ENCODE data around the gene RHEBL1. TPM values are rescaled to one million over a fixed set of nuclear protein-coding genes. Genes with fewer than 3 reads are reported as not detected.
"Not testable (repeated sequence)": the region's sequence is repeated elsewhere in the genome, so short reads cannot be mapped to it uniquely, and the experiment has no call there.

Gene RHEBL1
- total RNA-seq, 3 donors from 2014 or later: 0.59 to 1.3 TPM; not detected in 1

DNA sequence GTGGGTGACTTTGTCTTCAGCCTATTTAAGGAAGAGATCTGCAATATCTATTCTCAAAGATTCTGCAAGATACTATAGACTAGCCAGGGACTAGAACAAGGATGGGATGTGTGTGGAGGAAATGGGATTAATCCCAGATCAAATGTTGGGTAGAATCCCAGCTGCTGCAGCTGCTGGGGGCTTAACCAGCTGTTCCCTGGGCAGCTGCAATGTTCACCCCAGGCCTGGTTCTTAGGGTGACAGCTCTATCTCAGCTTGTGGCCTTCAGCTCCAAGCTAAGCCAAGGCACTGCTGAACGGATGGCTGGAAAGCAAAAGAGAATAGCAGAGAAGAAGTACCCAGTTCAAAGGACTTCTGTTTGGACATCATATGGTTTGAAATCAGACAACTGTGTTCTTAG, 10.0 kb upstream of the RHEBL1 start:
- DNase-seq (ENCODE audit: low spot score in 2 of 2): no peak
- H3K27ac ChIP-seq: no peak overlapping the region
- TF ChIP-seq POLR2AphosphoS5 (IDR thresholded peaks at IDR 0.05) (no peak), POLR2A (IDR thresholded peaks at IDR 0.05) (no peak)
- TF ChIP-seq, protein P1, sequence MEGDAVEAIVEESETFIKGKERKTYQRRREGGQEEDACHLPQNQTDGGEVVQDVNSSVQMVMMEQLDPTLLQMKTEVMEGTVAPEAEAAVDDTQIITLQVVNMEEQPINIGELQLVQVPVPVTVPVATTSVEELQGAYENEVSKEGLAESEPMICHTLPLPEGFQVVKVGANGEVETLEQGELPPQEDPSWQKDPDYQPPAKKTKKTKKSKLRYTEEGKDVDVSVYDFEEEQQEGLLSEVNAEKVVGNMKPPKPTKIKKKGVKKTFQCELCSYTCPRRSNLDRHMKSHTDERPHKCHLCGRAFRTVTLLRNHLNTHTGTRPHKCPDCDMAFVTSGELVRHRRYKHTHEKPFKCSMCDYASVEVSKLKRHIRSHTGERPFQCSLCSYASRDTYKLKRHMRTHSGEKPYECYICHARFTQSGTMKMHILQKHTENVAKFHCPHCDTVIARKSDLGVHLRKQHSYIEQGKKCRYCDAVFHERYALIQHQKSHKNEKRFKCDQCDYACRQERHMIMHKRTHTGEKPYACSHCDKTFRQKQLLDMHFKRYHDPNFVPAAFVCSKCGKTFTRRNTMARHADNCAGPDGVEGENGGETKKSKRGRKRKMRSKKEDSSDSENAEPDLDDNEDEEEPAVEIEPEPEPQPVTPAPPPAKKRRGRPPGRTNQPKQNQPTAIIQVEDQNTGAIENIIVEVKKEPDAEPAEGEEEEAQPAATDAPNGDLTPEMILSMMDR (IDR thresholded peaks at IDR 0.05): no peak
- intact Hi-C loops (cut with DNase I; ENCODE audit: low total_unique reads): no loop called here
- no peaks in the 10 kb centered on the region for H3K27me3 ChIP-seq
- no peak overlapping the region for H3K4me3 ChIP-seq
- no peaks in the 10 kb centered on the region for H3K4me1 ChIP-seq
- no peaks in the 10 kb centered on the region for H3K9me3 ChIP-seq
- H3K36me3 ChIP-seq: no peaks in the 10 kb centered on the region

DNA sequence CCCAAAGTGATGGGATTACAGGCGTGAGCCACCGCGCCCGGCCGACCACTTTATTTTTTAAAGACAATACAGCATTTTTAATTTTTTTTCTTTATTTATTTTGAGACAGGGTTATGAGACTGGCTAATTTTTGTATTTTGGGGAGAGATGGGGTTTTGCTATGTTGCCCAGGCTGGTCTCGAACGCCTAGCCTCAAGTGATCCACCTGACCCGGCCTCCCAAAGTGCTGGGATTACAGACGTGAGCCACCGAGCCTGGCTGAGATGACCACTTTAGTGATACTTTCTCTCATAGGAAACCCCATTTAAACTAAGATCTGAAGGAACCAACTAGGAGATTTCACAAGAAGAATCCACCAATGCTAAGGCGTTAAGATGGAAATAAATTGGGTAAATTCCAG, 1.2 kb upstream of the RHEBL1 start:
- H3K9me3 ChIP-seq: no peaks in the 10 kb centered on the region
- H3K4me1 ChIP-seq: peaks cover 0 to 6% of the 10 kb centered on the region in 2 donors
- no peak overlapping the region for H3K4me3 ChIP-seq
- no peak for DNase-seq (ENCODE audit: low spot score in 2 of 2)
- TF ChIP-seq POLR2A (IDR thresholded peaks at IDR 0.05) (no peak), POLR2AphosphoS5 (IDR thresholded peaks at IDR 0.05) (no peak)
- TF ChIP-seq, protein P1 (IDR thresholded peaks at IDR 0.05): no peak
- H3K27ac ChIP-seq: no peak overlapping the region
- H3K27me3 ChIP-seq: no peaks in the 10 kb centered on the region
- H3K36me3 ChIP-seq: no peaks in the 10 kb centered on the region
- intact Hi-C loops (cut with DNase I; ENCODE audit: low total_unique reads): no loop called here

DNA sequence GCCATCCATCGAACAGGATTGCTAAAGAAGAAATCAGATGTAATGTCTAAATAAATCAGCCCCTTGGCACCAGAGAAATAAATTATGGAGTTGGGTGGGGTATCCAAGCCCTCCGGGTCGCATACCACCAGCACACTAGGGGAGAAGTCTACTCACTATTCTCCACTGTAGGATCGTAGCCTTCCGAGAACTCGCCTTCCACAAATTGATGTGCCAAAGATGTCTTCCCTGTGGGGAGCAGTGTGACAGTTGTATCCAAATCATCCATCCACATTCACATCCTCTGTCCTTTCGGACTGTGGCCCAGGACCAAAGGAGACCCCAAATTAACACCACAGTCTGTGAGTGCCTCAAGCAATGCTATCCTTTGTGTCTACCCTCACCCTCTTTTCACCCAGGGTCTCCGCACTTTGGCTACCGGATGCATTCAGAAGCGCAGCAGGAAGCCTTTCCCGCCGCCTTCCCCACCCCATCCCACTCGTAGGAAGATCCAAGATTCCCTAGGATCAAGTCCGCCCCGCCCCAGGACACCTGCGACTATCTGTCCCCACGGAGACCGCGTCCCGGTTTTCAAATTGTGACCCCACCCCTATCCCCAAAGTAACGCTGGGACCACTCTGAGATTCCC, 786 bp downstream of the RHEBL1 start:
- intact Hi-C loops (cut with DNase I; ENCODE audit: low total_unique reads): no loop called here
- no peaks in the 10 kb centered on the region for H3K27me3 ChIP-seq
- peaks cover 0 to 6% of the 10 kb centered on the region in 2 donors for H3K4me1 ChIP-seq
- TF ChIP-seq, protein P1 (IDR thresholded peaks at IDR 0.05): no peak
- no peak for TF ChIP-seq POLR2A (IDR thresholded peaks at IDR 0.05)
- no peak for TF ChIP-seq POLR2AphosphoS5 (IDR thresholded peaks at IDR 0.05)
- no peak for DNase-seq (ENCODE audit: low spot score in 2 of 2)
- H3K9me3 ChIP-seq: no peaks in the 10 kb centered on the region
- peak overlapping the region; percentile 56 to 81 (median 67) for H3K4me3 ChIP-seq
- no peaks in the 10 kb centered on the region for H3K36me3 ChIP-seq
- H3K27ac ChIP-seq: peak overlapping the region; percentile 21 to 77

DNA sequence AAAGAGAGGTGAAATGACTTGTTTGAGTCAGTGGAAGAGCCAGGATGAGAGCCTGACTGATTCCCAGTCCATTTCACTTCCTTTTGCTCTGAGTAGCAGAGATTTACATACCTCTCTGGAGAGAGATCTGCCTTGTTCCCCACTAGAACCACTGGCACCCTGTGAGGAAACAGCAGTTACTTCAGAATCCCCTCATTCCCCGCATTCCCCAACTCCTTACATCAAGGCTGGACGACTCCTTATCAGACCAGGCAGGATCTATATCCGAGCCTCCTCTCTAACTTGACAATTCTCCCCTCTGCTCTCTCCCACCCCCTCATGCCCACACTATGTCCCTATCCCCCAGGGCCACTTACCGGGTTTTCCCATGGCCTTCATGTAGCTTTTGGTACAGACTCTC, 3.7 kb downstream of the RHEBL1 start:
- H3K9me3 ChIP-seq: no peaks in the 10 kb centered on the region
- H3K27me3 ChIP-seq: no peaks in the 10 kb centered on the region
- H3K36me3 ChIP-seq: no peaks in the 10 kb centered on the region
- no peak for DNase-seq (ENCODE audit: low spot score in 2 of 2)
- H3K4me1 ChIP-seq: peaks cover 0 to 6% of the 10 kb centered on the region in 2 donors
- TF ChIP-seq, protein P1 (IDR thresholded peaks at IDR 0.05): no peak
- TF ChIP-seq POLR2AphosphoS5 (IDR thresholded peaks at IDR 0.05) (no peak), POLR2A (IDR thresholded peaks at IDR 0.05) (no peak)
- no peak overlapping the region for H3K27ac ChIP-seq
- H3K4me3 ChIP-seq: no peak overlapping the region
- intact Hi-C loops (cut with DNase I; ENCODE audit: low total_unique reads): no loop called here

DNA sequence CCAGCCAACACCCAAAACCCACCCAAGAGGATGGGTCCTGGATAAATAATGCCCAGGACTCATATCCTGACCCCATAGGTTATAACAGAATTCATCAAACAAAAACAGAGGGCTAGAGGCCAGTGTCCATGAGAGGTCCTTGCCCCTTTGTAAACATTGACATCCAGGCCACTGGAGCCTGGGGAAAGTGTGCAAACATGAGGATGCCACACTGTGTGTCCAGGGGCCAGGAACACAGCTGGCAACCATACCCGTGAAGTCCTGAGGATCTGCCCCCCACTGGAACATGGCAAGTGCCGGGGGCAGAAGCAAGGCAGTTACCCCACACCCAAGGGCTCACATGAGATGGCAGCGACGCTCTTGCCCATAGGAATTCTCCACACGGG, 5.0 kb downstream of the RHEBL1 start:
- H3K4me3 ChIP-seq: no peak overlapping the region
- H3K27me3 ChIP-seq: no peaks in the 10 kb centered on the region
- intact Hi-C loops (cut with DNase I; ENCODE audit: low total_unique reads): no loop called here
- no peak for DNase-seq (ENCODE audit: low spot score in 2 of 2)
- H3K27ac ChIP-seq: no peak overlapping the region
- H3K4me1 ChIP-seq: no peaks in the 10 kb centered on the region
- no peaks in the 10 kb centered on the region for H3K36me3 ChIP-seq
- H3K9me3 ChIP-seq: no peaks in the 10 kb centered on the region
- TF ChIP-seq, protein P1 (IDR thresholded peaks at IDR 0.05): no peak

DNA sequence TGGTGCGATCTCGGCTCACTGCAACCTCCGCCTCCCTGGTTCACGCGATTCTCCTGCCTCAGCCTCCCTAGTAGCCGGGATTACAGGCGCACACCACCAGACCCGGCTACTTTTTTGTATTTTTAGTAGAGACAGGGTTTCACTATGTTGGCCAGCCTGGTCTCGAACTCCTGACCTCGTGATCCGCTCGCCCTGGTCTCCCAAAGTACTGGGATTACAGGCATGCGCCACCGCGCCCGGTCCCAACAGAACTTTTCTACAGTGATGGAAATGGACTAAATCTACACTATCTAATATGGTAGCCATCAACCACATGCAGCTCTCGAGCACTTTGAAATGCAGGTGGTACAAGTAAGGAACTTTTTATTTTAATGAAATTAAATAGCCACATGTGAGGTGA, 7.9 kb downstream of the RHEBL1 start:
- H3K4me3 ChIP-seq; intact Hi-C loops (cut with DNase I; ENCODE audit: low total_unique reads); H3K36me3 ChIP-seq; H3K27me3 ChIP-seq; H3K27ac ChIP-seq; DNase-seq (ENCODE audit: low spot score in 2 of 2); H3K9me3 ChIP-seq: not testable (repeated sequence)
- H3K4me1 ChIP-seq: peaks cover 8 to 14% of the 10 kb centered on the region in 2 donors

Measured in breast epithelium (tissue), 4 donors.